Left kidney (tissue), 2 donors: ENCODE data around the gene SLX9. TPM values are rescaled to one million over a fixed set of nuclear protein-coding genes. Genes with fewer than 3 reads are reported as not detected.
"Not testable (repeated sequence)": the region's sequence is repeated elsewhere in the genome, so short reads cannot be mapped to it uniquely, and the experiment has no call there.

Experiments
- DNase-seq: peaks from one replicate; pipeline ENCODE4 v3.0.0-alpha.2; 2013
- polyA plus RNA-seq: library from polyadenylated mRNA; unstranded; fragments of 120-200 nt; gene quantifications from one replicate; pipeline ENCODE4 v1.2.1, GENCODE V29; 2013; ENCODE audit not compliant: insufficient read length

Gene SLX9
- polyA plus RNA-seq, 1 donor: 11.2 TPM

GRCh38 chr21:44913425-44914175 is 26.2 kb upstream of the SLX9 start:
- no peak for DNase-seq

DNA sequence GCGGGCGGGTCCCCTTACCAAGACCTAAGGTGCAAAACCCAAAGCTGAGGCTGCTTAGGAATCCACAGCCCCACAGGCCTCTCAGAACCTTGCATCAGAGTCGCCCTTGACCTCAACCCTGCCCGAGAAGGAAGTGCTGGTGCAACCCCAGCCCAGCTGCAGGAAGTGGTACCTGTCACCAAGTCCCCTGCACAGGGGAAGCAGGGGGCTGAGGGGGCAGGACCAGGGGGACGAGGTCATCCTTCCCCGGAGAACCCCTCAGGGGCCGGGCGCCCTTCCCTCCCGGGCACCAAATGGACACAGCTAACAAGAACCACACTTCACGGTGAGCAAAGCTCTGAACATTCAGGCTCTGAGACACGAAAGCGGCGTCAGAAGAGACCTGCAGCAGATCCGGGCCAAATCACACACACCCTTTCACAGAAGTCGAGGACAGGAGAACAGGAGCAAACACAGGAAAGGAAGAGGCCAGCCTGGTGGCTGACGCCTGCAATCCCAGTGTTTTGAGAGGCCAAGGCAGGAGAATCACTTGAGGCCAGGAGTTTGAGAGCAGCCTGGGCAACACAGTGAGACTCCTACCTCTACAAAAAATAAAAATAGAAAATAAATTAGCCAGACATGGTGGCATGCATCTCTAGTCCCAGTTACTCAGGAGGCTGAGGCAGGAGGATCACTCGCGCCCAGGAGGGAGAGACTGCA is 25.5 kb upstream of the SLX9 start:
- no peak for DNase-seq

GRCh38 chr21:44916965-44917364 is 22.9 kb upstream of the SLX9 start:
- no peak for DNase-seq

DNA sequence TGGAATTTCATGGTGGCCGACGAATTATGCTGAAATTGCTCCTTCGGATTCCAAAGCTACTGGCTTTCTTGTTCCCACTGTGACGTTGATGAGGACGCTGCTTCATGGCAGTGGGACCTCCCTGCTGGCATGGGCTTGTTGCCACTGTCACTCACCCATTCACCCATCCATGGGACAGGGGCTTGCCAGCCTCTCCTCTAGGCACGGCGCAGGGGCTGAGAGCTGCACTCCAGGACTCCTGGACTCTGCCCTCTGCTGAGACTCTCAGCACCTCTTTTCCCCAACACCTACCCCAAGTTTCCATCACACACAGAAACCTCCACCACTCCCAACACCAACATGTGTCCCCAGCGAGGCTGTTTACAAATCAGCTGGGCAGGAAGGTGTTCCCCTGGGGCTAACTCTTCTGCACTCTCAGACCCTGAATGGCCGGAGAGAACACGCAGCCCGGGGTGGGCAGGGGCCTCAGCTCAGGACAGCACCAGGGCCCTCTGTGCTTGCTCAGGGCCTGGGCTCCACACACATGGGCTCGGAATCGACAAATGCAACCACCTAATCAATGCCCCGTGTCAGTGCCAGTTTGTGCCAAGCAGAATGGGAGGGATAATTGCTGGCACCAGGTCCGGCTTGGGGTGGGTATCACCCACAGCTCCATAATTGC is 22.3 kb upstream of the SLX9 start:
- DNase-seq: no peak

DNA sequence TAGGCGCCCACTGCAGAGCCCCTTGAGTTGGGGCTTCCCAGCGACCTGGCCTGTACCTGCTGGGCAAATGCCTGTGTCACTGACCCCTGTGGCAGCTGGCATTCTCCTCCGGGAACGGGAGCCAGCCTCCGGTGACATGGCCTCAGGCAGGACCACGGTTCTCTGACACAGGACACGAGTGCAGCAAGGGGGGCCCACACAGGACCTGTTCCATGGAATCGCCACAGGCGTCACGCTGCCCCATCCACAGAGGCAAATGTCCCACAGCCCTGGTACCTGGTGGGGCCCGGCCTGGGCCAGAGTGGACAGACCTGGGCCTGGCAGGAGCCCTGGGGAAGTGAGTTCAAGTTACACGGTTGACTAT is 21.7 kb upstream of the SLX9 start:
- no peak for DNase-seq

DNA sequence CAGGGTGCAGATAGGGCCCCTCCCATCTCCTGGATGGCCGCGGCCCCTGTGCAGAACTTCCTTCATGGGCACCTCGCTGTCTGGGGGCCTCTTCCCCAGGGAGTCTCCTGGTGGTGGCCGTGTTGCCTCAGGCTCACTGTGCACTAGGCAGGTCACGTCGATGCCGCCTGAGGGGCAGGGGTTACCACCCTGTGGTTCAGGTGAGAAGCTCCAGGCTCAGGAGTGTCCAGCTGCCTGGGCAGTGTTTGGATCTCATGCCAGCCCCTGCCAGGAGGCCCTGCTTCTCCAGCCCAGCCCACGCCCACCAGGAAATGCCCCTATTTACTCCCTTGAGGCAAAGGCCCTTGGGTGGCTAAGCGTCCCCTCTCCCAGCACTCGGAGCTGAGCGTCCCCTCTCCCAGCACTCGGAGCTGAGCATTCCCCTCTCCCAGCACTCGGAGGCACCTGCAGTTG is 21.2 kb upstream of the SLX9 start:
- DNase-seq: no peak

DNA sequence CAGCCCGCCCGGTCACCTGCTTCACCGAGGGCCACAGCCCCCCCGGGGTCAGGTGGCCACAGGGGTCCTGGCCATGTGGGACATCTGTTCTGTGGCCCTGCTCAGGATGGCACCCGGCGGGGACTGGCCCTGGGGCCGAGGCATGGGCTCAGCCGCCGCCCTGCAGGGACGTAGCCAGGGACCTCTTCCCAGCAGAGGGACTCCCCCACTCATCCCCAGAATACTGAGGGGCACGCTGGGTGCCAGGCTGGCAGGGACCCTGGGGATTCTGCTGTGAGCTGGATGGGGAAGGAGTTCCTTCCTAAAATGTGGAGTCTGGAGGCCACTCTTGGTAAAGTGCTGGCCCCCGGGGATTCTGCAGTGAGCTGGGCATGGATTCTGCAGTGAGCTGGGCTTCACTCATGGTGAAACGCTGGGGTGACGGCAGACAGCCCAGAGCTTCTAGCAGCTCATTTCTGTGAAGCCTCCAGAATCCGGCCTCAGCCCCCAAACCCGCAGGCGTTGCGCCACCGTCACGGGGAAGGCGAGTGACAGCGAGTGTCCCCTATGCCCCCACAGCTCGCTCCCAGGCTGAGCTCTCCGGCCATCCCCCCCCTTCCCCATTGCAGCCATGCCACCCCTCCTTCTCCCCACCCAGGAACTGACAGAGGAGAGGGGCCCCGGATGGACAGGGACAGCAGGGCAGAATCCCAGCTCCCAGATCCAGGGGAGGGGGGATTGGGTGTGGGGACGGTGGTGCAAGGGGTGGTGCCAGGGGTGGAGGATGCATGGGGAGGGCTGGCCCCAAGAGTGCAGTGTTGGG is 20.5 kb upstream of the SLX9 start:
- no peak for DNase-seq

DNA sequence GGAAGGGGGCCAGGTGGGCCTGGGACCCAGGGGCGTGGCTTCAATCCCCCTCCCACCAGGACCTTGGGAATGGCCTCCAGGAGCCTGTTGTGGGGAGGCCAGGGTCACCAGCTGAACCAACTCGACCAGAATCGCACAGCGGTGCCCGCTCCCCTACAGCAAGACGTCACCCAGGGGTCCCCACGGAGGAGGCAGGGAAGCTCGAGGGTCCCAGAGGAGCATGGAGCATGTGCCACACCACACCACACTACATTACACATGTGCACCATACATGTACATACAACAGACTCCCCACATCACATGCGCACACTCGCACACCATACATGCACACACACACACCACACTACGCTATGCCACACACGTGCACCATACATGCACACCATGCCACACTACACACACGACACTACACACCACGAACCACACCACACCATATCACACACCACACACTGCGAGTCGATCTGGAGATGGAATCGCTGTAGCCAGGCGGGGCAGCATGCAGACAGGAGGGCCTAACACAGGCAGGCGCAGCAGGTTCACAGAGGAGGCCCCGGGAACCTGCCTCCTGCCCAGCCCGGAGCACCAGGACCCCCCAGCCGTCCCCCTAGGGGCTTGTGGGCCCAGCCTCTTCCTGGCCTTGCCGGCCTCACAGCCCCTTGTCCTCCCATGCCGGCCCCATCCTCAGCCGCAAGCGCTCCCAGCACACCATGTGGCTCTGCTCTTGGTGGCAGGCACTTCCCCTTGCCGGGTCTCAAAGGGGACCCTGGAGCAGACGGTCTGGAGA is 19.7 kb upstream of the SLX9 start:
- no peak for DNase-seq

- no peak for DNase-seq
Measured at GRCh38 chr21:44920694-44921604, 18.9 kb upstream of the SLX9 start, which contains the start of gene ITGB2. TSS of gene ITGB2 (minus strand) at chr21:44920899. CDS start at chr21:44910782, 10,117 bp downstream.

DNA sequence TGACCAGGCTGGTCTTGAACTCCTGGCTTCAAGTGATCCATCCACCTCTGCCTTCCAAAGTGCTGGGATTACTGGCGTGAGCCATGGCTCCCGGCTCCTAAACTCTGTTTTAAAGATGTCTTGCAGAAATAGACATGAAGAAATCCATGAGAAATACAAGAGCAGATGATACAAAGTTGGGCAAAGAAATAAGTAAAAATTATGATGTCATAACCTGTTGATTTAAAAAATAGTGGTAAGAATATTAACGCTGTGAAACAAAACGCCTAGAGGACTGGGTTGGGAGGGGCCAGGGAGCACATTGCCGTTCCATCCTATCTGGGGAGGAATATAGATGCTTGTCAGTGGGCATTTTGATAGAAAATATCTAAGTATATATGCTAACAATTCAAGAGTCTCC is 17.9 kb upstream of the SLX9 start:
- no peak for DNase-seq

DNA sequence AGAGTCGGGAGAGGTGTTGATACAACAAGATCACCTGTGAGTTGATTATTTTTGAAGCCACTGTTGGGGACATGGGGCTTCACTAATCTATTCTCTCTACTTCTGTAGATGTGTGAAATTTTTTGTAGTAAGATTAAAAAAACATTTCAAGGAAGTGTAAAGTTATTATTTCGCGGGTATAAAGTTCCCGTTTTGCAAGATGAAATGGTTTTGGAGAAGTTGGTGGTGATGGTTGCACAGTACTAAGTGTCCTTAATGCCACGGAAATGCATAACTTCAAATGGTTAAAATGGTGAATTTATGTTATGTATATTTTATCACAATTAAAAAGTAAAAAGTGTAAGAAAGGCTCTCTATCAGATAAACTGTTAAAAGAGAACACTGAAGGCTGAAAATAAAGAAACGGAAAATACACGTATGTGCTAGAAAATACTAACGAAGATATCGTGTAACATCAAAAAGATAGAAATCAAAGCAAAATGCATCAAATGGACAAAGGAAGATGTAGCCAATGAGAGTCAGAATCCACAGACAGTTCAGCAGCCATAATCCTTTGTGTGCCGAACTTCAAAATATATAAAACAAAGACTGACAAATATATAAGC is 16.2 kb upstream of the SLX9 start:
- no peak for DNase-seq

DNA sequence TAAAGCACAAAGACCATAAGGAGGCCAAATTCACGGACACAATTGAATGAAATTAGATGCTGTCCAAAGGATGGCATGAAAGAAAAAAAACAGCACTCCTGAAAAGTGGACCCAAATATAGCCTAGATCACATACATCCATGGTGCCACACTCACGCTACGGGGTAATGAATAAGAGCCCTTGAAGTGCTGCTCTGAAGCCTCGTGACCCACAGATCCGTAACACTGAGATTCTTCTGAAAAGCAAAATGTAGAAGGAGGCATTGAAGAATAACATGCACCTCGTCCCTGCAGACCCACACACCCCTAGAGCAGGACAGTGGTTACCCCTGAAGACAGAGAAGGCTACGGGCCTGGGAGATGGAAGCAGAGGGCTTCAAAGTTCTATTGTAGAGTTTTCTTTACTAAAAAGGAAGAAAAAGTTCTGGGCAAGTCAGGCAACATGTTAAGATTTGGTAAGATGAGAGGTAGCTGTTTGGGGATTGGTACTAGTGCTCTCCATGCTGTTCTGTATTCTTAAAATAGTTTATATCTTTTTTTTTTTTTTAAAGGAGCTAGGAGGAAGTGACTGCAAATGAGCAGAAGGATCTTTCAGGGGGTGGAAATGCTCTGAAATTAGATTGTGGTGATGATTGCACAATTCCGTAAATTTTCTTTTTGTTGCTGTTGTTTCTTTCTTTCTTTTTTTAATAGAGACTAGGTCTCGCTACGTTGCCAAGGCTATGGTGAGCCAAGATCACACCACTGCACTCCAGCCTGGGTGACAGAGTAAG is 15.0 kb upstream of the SLX9 start:
- DNase-seq: no peak

DNA sequence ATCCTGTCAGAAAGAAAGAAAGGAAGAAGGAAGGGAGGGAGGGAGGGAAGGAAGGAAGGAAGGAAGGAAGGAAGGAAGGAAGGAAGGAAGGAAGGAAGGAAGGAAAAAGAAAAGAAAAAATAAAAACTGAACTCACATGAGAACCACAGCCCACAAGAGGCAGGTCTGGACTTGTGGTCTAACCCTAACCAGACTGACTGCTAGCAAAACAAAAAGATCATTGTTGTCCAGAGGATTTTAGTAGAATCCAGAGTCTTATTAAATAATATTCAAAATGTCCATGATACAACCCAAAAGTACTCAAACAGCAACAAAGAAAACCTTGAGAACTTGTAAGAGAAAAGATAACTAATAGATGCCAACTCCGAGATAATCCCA is 14.5 kb upstream of the SLX9 start:
- no peak for DNase-seq

DNA sequence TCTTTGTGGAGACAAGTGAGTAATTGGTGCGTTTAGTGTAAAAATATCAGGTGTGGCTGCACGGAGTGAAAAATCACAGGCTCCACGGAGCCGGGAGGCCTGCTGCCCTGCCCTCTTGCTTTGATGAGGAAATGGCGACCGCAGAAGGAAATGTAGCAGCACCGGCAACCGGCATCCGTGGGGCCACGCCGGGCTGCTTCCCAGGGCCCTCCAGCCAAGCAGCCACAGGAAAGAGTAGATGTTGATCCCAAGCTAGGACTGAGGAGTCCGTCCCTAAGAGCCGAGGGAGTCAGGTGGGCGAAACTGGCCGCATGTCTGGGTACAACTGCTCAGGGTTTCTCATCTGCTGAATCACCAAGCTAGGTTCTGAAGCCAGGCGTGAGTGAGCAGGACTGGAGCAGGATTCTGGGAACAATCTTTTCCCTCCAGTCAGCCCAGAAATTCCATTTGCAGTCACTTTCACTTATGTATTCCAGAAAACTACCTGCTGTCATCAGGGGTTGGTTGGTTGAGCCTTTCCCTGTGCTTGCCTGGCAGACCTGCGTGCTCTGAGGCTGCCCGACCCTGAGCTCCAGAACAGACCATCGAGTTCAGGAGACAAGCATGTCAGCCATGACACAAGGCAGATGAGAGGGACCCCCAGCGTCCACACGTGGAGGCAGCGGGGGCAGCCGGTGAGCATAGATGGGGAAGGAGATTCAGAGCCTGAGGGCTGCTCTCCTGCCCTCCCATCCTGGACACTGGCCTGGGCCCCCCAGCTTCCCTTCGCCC is 13.3 kb upstream of the SLX9 start:
- DNase-seq: no peak

DNA sequence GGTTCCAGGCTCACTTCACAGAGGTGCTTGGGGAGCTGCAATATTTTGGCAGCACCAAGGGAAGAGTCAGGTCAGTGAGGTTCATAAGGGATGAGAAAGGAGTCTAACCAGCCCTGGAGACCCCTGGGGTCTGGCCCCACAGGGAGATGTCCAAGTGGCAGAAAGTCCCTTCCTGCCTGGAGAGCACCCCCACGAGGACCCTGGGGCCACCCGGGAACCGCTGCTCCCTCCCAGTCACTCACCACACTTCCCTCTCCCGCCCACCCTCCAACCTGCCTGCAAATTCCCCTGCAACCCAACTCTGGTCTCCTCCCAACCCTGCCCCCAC is 12.6 kb upstream of the SLX9 start:
- DNase-seq: no peak

GRCh38 chr21:44927587-44928461 is 12.0 kb upstream of the SLX9 start:
- no peak for DNase-seq

GRCh38 chr21:44928500-44929241 is 11.2 kb upstream of the SLX9 start:
- not testable (repeated sequence) for DNase-seq
